Esophagus squamous epithelium (tissue), 4 donors: ENCODE results near the gene PTPRC.

Experiments used
- CTCF ChIP-seq, 6 experiments: fragments of 450-650 bp in 4 of 6; fragments of 200-600 bp in 2 of 6; sonication (generic) in 2 of 6; IDR thresholded peaks; one replicate each; pipeline ENCODE4 v1.5.1; 2016 to 2019; ENCODE audit warnings: antibody characterized with exemption in 6 of 6, mild to moderate bottlenecking in 4 of 6, moderate library complexity in 4 of 6
- POLR2A ChIP-seq, 4 donors: fragments of 450-650 bp; IDR thresholded peaks; one replicate each; pipeline ENCODE4 v1.6.1; 2017; ENCODE audit warnings: antibody characterized with exemption in 4 of 4, mild to moderate bottlenecking in 4 of 4, moderate library complexity in 3 of 4

GRCh38 chr1:198669023-198669698 is 30.3 kb downstream of the PTPRC start:
- TF ChIP-seq CTCF (IDR thresholded peaks at IDR 0.05) = no peak
- peak in 1 of 4 donors; percentile 12 for TF ChIP-seq POLR2A (IDR thresholded peaks at IDR 0.05)
